GM12878 (cell line): ENCODE data around the gene SIL1. TPM values are rescaled to one million over a fixed set of nuclear protein-coding genes. Genes with fewer than 3 reads are reported as not detected.

Source experiments
- ATAC-seq: fragments of 200-7000 bp; cut with Tn5 transposase; 3 replicates; pipeline ENCODE4 v1.9.1; 2020; ENCODE audit warnings: mild to moderate bottlenecking, moderate library complexity
- BruUV-seq: library from RNA; stranded (reverse); fragments of 400-500 nt; replicated peaks from 2 replicates; lab custom pipeline; 2021; lab: Mats Ljungman, UMichigan
- CTCF ChIA-PET: fragments of 300-600 bp; sonication (Branson Sonifier 250); formaldehyde crosslinking; extraction: SDS; loops from one replicate; lab custom pipeline; 2021; ENCODE audit warnings: inconsistent platforms; lab: Yijun Ruan, JAX
- POLR2A ChIA-PET: fragments of 350-600 bp; formaldehyde crosslinking; extraction: SDS; loops from one replicate; lab custom pipeline; 2021; ENCODE audit warnings: inconsistent platforms; lab: Charles Lee
- RAD21 ChIA-PET: fragments of 300-600 bp; sonication (Branson Sonifier 250); formaldehyde crosslinking; loops from one replicate; lab custom pipeline; 2023; ENCODE audit warnings: antibody characterized with exemption; ENCODE audit not compliant: unreplicated experiment; lab: Charles Lee
- SMC1A ChIA-PET: fragments of 300-600 bp; sonication (Branson Sonifier 250); formaldehyde crosslinking; loops from one replicate; lab custom pipeline; 2023; ENCODE audit not compliant: unreplicated experiment, uncharacterized antibody; lab: Charles Lee
- DNase-seq: peaks from one replicate; pipeline ENCODE4 v3.0.0-alpha.2; 2011; ENCODE audit warnings: low read depth, low spot score
- FAIRE-seq: peaks from 3 replicates; lab custom pipeline; 2011; peaks lifted over from hg19 to GRCh38; lab: Jason Lieb, UNC
- H2AFZ ChIP-seq: 2 replicates; pipeline ENCODE4 v1.6.0; 2011; ENCODE audit warnings: low read depth, low read length, control low read depth; ENCODE audit not compliant: control insufficient read depth
- H3K27ac ChIP-seq: 2 replicates; pipeline ENCODE4 v1.5.1; 2011; ENCODE audit warnings: control low read depth; ENCODE audit not compliant: control insufficient read depth, insufficient read depth
- H3K27me3 ChIP-seq, 2 experiments: replicated peaks in 1 of 2; 2 replicates each; pipeline versions ENCODE4 v1.6.0 to v1.6.1; 2011; ENCODE audit warnings: low read length in 1 of 2; ENCODE audit not compliant: control insufficient read depth in 2 of 2, insufficient read depth in 2 of 2
- H3K36me3 ChIP-seq, 2 experiments: 2 replicates each; pipeline ENCODE4 v1.5.1; 2011; ENCODE audit warnings: low read length in 1 of 2; ENCODE audit not compliant: control insufficient read depth in 2 of 2, insufficient read depth in 2 of 2
- H3K4me1 ChIP-seq: 2 replicates; pipeline ENCODE4 v1.6.1; 2011; ENCODE audit warnings: mild to moderate bottlenecking, low read length, moderate library complexity, mixed read lengths; ENCODE audit not compliant: control insufficient read depth, insufficient read depth
- H3K4me2 ChIP-seq: 2 replicates; pipeline ENCODE4 v1.6.0; 2011; ENCODE audit warnings: control low read depth; ENCODE audit not compliant: control insufficient read depth, insufficient read depth
- H3K4me3 ChIP-seq: fragments of 200-600 bp; sonication (generic); 2 replicates; pipeline ENCODE4 v1.5.1; 2016
- H3K79me2 ChIP-seq: 2 replicates; pipeline ENCODE4 v1.6.0; 2011; ENCODE audit warnings: low read length; ENCODE audit not compliant: control insufficient read depth, insufficient read depth
- H3K9ac ChIP-seq: 2 replicates; pipeline ENCODE4 v1.8.0; 2011; ENCODE audit warnings: low read length, control low read depth, mixed read lengths; ENCODE audit not compliant: control insufficient read depth, insufficient read depth
- H3K9me3 ChIP-seq: replicated peaks from 3 replicates; pipeline ENCODE4 v1.5.1; 2011; ENCODE audit warnings: mild to moderate bottlenecking, low read length; ENCODE audit not compliant: control insufficient read depth, insufficient read depth
- H4K20me1 ChIP-seq: 2 replicates; pipeline ENCODE4 v1.6.0; 2011; ENCODE audit not compliant: control insufficient read depth, insufficient read depth
- CREB1 ChIP-seq: IDR thresholded peaks from 2 replicates; pipeline ENCODE4 v1.6.1; 2012; ENCODE audit warnings: low read depth, mild to moderate bottlenecking, inconsistent platforms
- CTCF ChIP-seq, 3 experiments: IDR thresholded peaks in 2 of 3; conservative IDR thresholded peaks in 1 of 3; 2 replicates each; pipeline ENCODE4 v1.5.1; 2011; ENCODE audit warnings: low read depth in 3 of 3, low read length in 3 of 3, mild to moderate bottlenecking in 3 of 3, control low read depth in 2 of 3, moderate library complexity in 2 of 3, inconsistent platforms in 1 of 3, mixed read lengths in 1 of 3; ENCODE audit not compliant: control insufficient read depth in 2 of 3, insufficient read depth in 1 of 3; ENCODE audit errors: extremely low read depth in 1 of 3
- NFIC ChIP-seq: IDR thresholded peaks from 2 replicates; pipeline ENCODE4 v1.6.1; 2012; ENCODE audit warnings: low read depth, mild to moderate bottlenecking, inconsistent platforms, low read length, moderate library complexity
- NKRF ChIP-seq: fragments of 450-650 bp; conservative IDR thresholded peaks from 2 replicates; pipeline ENCODE4 v1.6.1; 2017; ENCODE audit warnings: mild to moderate bottlenecking, moderate library complexity
- RB1 ChIP-seq: fragments of 450-650 bp; formaldehyde crosslinking; IDR thresholded peaks from 2 replicates; pipeline ENCODE4 v1.6.1; 2017; ENCODE audit warnings: mild to moderate bottlenecking, borderline replicate concordance
- WGBS: methylation state at CpG from one replicate; pipeline ENCODE4 v1.1.6; 2016; ENCODE audit warnings: low lambda C conversion rate; ENCODE audit not compliant: insufficient replicate concordance, insufficient coverage; ENCODE audit errors: missing lambda C conversion rate; 5-methylcytosine and 5-hydroxymethylcytosine counted together
- in situ Hi-C: fragments of 300-500 bp; cut with MboI; formaldehyde crosslinking; loops from 9 replicates; pipeline ENCODE4 v1.14.3; 2018; ENCODE audit warnings: mixed read lengths
- intact Hi-C: fragments of 100-400 bp; cut with micrococcal nuclease; formaldehyde crosslinking; loops from one replicate; pipeline ENCODE4 v1.14.2; 2022; ENCODE audit not compliant: unreplicated experiment
- polyA plus RNA-seq, 11 experiments: library from polyadenylated mRNA; depleted of rRNA in 4 of 11; unstranded in 6 of 11; stranded (reverse) in 5 of 11; fragments of >200 nt; fragmentation: Nextera tagmentation in 4 of 11; fragmentation: Illumina TruSeq in 1 of 11; extraction: Ambion mirVana in 4 of 11; extraction: Trizol in 1 of 11; gene quantifications; 1 replicate in 1 of 11; 2 replicates in 10 of 11; pipeline versions ENCODE4 v1.2.1 to v1.2.3, GENCODE V29; 2011 to 2016; ENCODE audit warnings: inconsistent platforms in 2 of 11, missing spikeins in 2 of 11, low read depth in 1 of 11
- total RNA-seq, 4 experiments: library from RNA; depleted of rRNA in 3 of 4; stranded (reverse); fragments of >200 nt in 3 of 4; fragmentation: Illumina TruSeq in 1 of 4; extraction: Trizol in 1 of 4; gene quantifications; 2 replicates each; pipeline versions ENCODE4 v1.2.1 to v1.2.3, GENCODE V29; 2013 to 2021

The SIL1 gene
- total and polyA plus RNA-seq, 10 of the 15 experiments (the other 5 are each of a cell fraction or from before 2014, with no cell fraction given), result 4.1 to 49.8 (median 29.4) TPM

- CTCF ChIA-PET, result no interaction called here
- BruUV-seq, result no TSS peak
- 83% methylated on average over 5 of the region's 5 CpGs for WGBS
- POLR2A ChIA-PET, result no interaction called here
- H3K9ac ChIP-seq, result no peak overlapping the region
- no peak overlapping the region for H3K4me3 ChIP-seq
- H3K27me3 ChIP-seq, result no peaks in the 10 kb centered on the region
- ATAC-seq (no peak), FAIRE-seq (no peak), DNase-seq (no peak)
- SMC1A ChIA-PET, result no interaction called here
- TF ChIP-seq CREB1 (no peak), CTCF (IDR thresholded peaks at IDR 0.05 in 2 of 3, conservative IDR thresholded peaks at IDR 0.05 in 1 of 3; ENCODE audit: control insufficient read depth in 2 of 3, extremely low read depth in 1 of 3, insufficient read depth in 1 of 3, low read depth in 3 of 3, low read length in 3 of 3) (no peak), RB1 (no peak), NFIC (no peak), NKRF (no peak)
- no peaks in the 10 kb centered on the region for H3K36me3 ChIP-seq
- H3K4me2 ChIP-seq, result no peak overlapping the region
- no peak overlapping the region for H2AFZ ChIP-seq
- RAD21 ChIA-PET, result no interaction called here
- intact Hi-C loops, result no loop called here
- no peaks in the 10 kb centered on the region for H3K9me3 ChIP-seq
- in situ Hi-C loops, result no loop called here
- no peak overlapping the region for H3K27ac ChIP-seq
- no peaks in the 10 kb centered on the region for H3K79me2 ChIP-seq
- H3K4me1 ChIP-seq, result peaks cover 8% of the 10 kb centered on the region
- H4K20me1 ChIP-seq, result no peaks in the 10 kb centered on the region
These were observed 218.4 kb downstream of the SIL1 start for GRCh38 chr5:138979684-138980280.
